ENCODE measurements around the gene LPIN1.
"Not testable (repeated sequence)": the region's sequence is repeated elsewhere in the genome, so short reads cannot be mapped to it uniquely, and the experiment has no call there.

The LPIN1 gene

DNA sequence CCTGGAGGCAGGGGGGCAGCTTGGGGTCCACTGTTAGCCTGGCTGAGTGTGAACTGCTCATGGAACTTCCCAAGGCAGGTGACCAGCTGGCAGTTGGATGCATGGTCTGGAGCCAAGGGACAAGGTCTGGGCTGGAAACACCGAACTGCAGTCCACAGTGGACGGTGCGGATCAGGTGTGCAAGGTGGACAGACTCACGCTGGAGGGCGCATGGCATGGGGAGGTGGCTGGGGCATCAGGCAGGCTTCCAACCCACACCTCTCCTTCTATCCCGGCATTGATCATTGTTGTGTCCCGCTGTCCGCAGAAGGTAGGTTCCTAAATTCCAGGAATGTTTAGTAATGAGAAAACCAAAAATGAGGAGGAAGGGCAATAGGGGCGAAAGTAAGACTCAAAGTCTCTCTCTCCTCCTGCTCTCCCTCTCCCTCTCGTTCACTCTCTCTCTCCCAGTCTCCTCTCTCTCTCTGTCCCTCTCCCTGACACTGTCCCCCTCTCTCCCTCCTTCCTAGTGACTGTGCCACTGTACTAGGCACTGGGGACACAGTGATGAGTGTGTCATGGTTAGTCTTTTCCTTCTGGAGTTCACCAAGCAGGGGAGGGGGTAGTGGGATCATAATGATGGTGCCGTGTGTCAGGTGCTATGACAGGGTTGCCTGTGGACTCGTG, 30.3 kb upstream of the LPIN1 start:
- no peak for DNase-seq (ENCODE audit: low spot score)

DNA sequence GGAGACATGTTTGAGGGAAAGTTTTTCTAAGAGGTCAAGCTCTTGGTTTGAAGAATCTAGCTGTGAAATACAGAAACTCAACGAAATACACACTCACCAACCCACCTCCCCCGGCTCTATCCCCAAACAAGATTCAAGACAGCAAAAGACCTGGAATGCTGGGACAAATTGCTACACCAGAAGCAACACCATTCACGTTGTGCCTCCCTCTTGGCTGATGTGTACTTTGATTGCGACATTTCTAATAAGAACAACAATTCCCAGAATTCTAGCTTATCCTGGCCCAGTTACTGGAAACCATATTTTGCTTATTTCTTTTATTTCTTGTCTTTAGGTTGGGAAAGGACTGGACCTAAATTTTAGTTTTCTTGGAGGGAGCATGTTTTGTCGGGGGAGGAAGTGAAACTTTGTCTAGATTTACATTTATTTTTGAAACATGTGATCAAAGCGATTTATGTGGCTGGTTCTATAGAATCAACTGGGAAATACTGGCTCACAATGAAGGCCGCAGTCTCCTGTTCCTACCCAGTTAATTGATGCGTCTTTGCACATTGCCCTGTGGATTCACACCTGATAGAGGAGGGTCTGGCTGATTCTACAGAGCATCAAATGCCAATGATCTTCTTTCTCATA, 29.6 kb upstream of the LPIN1 start:
- no peak for DNase-seq (ENCODE audit: low spot score)

DNA sequence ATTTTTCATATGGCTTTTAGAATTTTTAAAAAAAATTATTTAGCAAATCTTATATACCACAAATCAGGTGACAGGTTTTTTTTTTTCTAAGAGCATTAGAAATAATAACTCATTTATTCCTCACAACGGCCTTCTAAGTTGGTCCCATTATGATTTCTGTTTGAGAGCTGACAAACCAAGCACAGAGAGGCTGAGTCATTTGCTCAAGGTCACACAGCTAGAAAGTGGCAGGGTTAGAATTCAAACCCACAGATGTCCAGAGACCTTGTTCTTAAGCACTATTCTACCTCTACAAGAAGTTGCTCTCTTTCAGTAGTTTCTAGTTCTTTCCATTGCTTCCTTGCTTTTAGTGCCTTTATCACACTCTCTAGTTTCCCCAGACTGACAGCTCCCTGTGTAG, 28.8 kb upstream of the LPIN1 start:
- no peak for DNase-seq (ENCODE audit: low spot score)

DNA sequence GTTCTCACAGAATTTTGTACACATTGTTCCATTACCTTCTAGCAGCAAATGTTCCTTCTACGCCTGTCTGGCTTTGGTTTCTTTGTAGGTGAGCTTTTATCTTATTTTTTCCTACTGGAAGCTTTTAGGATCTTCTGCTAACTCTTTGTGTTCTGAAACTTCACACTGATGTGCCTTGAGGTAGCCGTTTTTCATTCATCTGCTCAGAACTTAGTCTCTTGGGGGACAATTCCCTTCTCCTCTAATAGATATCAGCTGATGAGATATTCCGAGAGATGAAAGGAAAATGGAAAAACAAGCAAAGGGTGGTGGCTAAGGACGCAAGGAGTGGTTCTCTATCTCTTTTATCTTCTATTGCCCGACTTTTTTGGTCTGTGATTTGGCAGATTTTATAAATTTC, 27.8 kb upstream of the LPIN1 start:
- DNase-seq (ENCODE audit: low spot score): no peak

DNA sequence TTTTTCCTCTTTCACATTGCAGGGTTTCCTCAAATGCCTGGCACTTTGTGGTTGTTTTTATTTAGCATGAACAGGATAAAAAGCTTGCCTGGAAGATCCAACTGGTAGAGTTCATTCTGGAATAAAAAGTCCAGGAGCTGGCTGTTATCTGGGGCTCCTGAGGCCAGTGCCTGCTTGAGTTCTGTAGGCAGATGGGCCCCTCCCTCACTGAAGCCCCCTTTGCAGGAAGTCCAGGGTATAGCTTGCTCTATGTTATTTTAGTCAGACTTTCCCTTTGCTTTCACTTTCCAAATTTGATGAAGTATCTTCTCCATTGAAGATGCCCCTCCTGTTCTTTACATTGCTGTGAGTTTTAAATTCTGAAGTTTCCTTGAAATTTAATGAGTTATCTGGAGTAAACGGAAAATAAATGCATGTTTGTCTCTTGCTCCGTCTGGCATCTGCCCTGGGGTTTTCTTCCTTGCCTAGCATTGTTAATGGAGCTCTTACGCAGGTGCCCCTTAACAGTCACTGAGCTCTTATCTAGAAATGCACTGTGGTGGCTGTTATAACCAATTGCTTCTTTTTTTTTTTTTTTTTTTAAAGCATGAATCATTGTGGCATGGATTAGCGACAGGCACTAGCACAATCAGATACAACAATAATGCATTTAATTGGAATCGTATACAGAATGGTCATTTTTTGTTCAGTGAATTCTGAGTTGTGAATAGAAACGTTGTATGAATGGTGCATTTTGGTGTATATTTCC, 27.0 kb upstream of the LPIN1 start:
- DNase-seq (ENCODE audit: low spot score): no peak

DNA sequence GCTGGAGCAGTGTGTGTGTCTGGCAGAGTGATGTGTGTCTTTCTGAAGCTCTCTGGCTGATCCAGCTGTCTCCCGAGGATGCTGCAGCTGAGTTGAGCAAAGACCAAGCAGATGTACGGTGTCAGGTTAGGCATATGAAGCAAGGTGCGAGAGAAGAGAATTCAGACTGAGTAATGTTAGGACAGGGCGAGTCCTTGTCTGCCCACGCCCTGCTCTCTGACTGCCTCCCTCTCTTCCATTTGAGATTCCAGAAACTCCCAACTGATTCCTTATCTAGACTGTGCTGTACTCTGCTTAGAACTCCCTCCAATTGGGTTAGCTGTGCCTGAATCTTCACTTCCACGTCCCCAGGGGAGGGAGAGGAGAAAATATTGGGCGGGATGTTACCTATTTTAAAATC, 25.7 kb upstream of the LPIN1 start:
- DNase-seq (ENCODE audit: low spot score): no peak

DNA sequence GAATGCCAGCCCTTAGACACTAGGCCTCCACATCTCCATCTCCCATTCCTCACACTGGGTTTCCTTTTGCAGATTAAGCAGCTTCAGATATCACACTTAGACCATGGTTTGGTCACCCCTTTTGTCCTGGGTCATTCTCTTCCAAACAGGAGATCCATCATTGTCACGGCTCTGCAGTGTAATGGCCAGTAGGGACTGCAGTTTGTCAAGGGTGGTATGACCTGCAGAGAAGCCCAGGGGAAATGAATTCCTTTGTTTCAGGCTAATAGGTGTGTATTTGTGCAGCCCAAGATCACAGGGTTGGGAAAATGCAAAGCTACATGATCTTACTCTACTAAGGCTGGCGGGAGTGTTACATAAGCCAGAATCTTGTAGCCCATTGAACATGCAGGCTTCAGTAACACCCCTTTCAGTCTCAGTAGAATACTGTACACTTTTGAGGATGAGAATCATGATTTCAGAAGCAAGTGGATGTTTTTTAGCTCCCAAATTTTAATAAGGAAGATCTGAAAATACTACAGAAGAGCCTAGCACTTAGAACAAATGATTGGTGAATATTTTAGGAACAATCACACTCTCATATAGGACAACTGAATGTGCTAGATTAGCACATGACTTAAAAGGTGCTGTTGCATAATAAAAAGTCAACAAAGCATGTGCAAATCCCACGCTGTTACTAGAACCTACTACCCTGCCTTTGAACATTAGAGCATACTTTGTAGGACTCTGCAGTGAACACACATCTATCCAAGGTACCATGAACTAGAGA, 24.0 kb upstream of the LPIN1 start:
- DNase-seq (ENCODE audit: low spot score): no peak

DNA sequence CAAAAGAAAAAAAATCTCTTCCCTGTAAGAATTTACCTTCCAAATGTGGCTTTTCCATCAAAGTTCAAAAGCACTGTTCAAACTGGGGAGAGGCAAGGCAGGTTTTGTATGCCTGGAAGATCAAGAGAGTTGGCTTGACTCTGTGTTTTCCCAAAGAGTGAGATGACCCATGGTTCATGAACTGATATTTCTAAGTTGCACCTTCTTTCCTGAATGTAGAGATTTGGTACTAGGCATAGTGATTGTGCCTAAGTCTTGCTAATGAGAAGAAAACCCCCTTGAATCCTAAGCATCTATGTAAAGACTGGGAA, 23.4 kb upstream of the LPIN1 start:
- no peak for DNase-seq (ENCODE audit: low spot score)

DNA sequence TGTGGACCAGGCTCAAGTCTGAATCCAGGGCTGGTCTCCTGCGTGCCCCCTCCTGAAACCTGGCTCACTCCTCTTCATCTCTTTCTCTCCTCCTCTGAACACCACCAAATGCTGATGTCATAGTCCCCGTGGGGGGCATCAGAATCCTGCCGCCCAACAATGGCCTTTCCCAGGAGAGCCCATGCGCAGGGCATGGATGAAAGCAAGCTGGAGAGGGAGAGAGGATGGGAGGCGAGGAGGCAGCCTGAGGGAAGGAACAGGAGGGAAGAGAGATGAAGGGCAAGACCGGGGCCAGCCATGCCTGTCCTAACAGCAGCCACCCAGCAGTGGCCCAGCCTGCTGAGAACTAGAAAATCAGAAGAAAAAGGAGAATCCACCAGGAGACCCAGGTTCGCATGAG, 22.3 kb upstream of the LPIN1 start:
- no peak for DNase-seq (ENCODE audit: low spot score)

DNA sequence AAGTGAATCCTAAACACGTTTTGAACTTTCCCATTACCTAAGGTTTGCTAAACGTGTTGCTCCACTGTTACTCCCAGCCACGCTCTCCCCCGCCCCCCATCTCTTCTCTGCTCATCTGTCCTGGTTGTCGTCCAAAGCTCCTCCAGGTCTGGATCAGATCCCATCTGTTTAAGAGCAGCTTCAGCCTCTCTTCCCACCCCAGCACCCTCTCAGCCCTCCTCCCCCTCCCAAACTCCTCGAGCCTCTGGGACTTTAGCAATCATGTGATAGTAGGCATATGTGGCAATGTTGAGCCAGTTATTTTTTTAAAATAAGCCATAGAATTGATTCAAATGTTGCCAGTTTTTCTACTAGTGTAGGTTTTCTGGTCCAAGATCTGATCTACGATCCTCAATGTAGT, 20.0 kb upstream of the LPIN1 start:
- no peak for DNase-seq (ENCODE audit: low spot score)

DNA sequence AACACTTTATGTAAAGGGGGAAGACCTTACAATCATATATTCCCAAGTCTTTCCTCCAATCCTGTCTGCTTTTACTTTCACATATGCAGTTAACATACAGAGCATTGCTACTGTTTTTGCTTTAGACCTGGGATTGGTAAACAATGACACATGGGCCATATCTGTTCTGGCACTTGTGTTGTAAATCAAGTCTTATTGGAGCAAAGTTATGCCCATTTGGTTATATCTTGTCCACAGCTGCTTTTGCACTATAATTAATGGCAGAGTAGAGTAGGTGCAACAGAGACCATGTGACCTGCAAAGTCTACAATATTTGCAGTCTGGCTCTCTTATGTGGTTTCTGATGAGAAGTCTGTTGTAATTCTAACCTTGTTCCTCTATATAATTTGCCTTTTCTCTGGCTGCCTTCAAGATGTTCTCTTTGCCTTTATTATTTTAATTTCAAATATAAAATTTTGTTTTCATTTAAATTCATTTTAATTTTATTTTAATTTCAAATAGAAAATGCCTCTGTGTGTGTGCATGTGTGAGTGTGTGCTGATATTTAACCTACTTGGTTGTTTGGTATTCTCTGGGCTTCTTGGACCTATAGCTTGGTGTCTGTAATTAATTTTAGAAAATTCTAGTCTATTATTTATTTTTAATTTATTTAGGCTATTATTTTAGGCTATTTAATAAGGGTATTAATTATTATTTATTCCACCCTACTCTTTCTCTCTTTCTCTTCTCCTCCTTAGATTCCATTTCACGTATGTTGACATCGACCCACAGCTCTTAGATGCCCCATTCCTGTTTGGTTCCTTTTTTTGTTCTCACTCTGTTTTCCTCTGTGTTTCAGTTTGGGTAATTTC, 16.8 kb upstream of the LPIN1 start:
- no peak for DNase-seq (ENCODE audit: low spot score)

DNA sequence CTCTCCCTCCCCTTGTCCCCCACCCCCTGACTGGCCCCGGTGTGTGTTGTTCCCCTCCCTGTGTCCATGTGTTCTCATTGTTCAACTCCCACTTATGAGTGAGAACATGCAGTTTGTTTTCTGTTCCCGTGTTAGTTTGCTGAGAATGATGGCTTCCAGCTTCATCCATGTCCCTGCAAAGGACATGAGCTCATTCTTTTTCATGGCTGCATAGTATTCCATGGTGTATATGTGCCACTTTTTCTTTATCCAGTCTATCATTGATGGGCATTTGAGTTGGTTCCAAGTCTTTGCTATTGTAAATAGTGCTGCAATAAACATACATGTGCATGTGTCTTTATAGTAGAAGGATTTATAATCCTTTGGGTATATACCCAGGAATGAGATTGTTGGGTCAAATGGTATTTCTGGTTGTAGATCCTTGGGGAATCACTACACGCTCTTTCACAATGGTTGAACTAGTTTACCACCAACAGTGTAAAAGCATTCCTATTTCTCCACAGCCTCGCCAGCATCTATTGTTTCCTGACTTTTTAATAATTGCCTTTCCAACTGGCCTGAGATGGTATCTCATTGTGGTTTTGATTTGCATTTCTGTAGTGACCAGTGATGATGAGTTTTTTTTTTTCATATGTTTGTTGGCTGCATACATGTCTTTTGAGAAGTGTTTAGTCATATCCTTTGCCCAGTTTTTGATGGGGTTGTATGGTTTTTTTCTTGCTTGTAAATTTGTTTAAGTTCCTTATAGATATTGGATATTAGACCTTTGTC, 15.0 kb upstream of the LPIN1 start:
- not testable (repeated sequence) for DNase-seq (ENCODE audit: low spot score)

DNA sequence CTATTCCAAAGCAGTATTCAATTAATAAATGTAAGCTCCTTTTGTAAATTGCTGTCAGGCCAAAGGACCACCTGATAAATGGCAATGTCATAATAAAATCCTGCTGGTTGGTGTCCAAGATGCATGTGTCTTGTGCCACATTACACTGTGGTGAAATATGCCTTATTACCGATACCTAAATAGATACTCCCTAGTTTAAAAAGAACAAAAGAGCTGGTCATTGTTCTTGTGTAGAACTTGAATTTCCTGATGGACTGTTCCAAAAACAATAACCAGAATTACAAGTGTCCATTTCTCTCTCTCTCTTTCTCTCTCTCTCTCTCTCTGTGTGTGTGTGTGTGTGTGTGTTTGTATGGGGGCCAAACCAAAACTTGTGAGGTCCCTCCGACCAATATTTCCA, 13.8 kb upstream of the LPIN1 start:
- no peak for DNase-seq (ENCODE audit: low spot score)

DNA sequence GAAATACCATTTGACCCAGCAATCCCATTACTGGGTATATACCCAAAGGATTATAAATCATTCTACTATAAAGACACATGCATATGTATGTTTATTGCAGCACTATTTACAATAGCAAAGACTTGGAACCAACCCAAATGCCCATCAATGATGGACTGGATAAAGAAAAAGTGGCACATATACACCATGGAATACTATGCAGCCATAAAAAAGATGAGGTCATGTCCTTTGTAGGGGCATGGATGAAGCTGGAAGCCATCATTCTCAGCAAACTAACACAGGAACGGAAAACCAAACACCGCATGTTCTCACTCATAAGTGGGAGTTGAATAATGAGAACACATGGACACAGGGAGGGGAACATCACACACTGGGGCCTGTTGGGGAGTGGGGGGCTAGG, 8.6 kb upstream of the LPIN1 start:
- DNase-seq (ENCODE audit: low spot score): not testable (repeated sequence)

DNA sequence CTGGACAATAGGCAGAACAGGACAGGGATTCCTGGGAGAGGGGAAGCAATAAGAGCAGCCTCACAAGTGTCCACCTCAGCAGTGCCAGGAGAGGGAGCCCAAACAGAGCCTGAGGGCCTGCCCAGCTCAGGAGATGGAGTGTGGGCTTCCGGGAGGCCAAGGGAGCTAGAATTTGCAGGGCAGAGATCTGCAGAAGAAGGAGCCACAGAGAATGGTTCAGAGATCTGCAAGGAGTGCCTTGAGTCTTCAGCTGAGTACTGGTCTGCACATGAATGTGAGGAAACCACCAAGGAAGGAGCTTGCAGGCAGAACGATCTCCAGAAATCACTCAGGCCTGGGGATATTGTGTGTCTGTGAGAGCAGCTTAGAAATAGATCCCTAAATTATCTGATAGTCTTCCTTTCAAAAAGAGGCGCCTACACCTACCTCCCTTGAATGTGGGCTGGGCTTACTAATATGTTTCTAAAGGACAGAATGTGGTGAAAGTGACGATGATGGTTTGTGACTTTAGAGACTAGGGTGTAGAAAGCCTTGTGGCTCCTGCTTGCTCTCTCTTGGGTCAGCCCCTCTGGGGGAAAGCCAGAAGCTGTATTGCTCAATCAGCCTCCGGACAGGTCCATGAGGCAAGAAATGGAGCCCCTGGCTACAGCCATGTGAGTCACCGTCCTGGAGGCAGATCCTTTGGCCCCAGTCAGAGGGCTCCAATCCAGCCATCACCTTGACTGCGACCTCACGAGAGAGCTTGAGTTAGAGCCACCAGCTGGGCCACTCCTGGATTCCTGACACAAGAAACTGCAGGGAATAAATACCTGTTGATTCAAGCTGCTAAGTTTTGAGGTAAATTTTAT, 7.6 kb upstream of the LPIN1 start:
- peak; percentile 36 for DNase-seq (ENCODE audit: low spot score)

DNA sequence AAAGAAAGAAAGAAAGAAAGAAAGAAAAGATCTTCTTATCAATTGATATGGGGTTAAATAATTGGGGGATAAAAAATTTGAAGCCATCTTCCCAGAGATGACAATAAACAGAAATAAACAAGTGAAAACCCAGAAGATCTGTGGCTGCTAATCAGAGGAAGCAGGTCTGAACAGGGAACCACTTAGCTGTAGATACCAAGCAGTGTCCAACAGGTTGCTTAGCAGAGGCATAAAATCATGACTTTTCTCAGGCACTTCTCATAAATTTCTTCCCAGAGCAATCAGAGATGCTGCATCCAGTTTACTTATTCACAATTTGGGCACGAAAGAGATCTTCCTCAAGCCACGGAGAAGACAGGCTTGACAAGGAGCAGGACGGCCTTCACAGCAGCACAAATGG, 5.7 kb upstream of the LPIN1 start:
- no peak for DNase-seq (ENCODE audit: low spot score)

DNA sequence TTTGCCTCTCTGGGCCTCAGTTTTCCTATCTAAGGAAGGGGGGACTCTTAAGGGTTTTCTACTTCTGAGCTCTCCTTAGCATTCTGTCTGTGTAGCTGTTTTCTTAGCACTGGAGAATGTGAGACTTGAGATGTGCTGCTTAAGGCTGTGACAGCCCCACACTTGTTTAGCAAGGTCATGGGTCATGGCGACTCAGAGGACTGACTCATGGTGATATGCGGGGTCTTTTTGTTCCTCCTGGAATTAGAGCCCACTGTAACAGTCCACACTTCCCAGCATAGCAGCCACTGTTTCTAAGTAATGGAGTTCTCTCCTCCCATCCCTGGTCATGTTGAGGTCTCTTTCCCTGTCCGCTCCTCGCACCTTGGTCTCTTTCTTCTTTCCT, 4.1 kb upstream of the LPIN1 start:
- DNase-seq (ENCODE audit: low spot score): no peak

DNA sequence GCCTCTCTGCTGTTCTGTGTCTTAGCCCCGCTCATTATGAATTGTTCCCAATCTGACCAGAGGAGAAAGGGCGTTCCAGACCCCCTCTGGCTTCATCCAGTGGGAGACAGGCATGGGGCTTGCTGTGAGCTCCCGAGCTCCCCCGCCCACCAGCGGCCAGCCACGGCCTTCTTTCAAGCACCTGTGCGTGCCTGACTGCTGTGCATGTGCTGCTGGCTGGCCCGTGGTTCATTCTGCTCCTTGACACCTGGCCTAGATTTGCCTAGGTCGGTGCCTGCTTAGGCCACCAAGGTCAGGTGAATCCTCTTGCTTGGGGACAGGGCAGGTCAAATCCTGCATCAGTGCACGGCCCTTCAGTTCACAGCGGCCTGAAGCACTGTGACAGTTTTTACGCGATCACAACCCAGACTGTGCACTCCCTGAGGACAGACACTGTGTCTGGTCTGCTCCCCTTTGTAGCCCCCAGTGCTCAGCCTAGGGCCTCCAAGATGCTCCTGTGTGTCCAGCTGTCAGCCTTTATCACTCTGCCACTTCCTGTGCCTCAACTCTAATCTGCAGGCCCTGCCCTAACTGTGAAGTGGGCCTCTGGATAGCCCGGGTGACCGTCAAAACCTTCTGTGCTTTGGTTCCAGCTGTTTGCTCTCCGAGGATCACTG, 3.6 kb upstream of the LPIN1 start:
- DNase-seq (ENCODE audit: low spot score): no peak

DNA sequence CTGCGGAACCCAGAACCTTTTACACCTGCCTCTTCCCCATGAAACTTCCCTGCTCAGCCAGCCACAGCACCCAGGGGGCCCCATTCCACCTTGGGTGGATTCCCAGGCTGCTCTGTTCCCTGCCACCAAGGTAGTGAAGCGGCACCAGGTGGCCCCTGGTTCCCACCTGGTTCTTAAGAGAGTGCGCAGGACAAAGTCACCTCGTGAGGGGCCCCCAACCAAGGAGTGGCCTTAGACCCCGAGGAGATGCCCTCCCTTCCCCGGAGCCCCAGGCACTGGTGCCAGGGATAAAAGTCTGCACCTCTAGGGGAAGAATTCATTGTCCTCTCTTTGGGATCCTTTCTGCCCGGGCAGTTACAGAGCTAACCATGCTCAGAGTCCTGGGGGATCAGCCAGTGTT, 3.1 kb upstream of the LPIN1 start:
- DNase-seq (ENCODE audit: low spot score): no peak
